AG10803 (cell line): ENCODE results near the gene SLX4.

ENCODE experiments used
- DNase-seq: peaks from one replicate; pipeline ENCODE4 v3.0.0; 2010; ENCODE audit warnings: low read depth
- H3K4me3 ChIP-seq: 2 replicates; pipeline ENCODE4 v1.5.1; 2011; ENCODE audit warnings: mild to moderate bottlenecking, low read length, control low read depth
- TF ChIP-seq, protein P1 (sequence below): conservative IDR thresholded peaks from 2 replicates; pipeline ENCODE4 v1.5.1; 2011; ENCODE audit warnings: mild to moderate bottlenecking, low read length, control low read depth, inconsistent platforms

SLX4 gene

DNA sequence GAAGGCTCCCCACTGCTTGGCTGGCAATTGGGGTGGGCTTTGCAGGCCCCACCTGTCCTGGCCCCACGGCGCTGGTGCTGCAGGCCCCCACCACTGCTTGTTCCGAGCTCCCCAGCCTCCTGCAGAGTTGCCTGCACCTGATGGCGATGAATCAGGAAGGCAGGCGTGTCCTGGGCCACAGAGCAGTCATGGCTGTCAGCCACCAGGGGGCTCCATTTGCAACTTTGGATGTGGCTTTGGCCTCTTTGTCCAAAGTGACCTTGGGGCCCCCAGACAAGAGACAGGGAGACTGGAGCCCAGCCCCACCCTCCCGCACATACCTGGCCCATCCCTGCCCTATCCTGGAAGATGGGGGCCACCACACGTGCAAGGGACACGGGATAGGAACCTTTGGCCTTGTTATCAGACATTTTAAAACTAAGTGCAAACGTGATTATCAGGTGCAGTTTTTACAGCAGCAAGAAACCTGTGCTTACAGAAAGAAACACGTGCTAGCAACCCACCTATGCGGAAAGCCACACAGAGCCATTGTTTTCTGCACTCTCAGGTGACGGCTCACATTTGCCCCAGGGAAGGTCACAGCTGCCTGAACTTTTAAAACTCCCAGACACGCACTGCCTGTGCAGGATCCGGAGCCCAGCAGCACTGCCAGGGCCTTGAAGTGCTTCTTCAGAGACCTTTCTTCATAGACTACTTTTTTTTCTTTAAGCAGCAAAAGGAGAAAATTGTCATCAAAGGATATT lies 43.0 kb upstream of the SLX4 start, which contains the start of gene DNASE1:
Gene DNASE1 (plus strand): TSS at position 443 of the 743 bp plus-strand sequence. CDS start 683 bp downstream, outside the sequence.
- TF ChIP-seq, protein P1, sequence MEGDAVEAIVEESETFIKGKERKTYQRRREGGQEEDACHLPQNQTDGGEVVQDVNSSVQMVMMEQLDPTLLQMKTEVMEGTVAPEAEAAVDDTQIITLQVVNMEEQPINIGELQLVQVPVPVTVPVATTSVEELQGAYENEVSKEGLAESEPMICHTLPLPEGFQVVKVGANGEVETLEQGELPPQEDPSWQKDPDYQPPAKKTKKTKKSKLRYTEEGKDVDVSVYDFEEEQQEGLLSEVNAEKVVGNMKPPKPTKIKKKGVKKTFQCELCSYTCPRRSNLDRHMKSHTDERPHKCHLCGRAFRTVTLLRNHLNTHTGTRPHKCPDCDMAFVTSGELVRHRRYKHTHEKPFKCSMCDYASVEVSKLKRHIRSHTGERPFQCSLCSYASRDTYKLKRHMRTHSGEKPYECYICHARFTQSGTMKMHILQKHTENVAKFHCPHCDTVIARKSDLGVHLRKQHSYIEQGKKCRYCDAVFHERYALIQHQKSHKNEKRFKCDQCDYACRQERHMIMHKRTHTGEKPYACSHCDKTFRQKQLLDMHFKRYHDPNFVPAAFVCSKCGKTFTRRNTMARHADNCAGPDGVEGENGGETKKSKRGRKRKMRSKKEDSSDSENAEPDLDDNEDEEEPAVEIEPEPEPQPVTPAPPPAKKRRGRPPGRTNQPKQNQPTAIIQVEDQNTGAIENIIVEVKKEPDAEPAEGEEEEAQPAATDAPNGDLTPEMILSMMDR, result peak; percentile 69
- peak; percentile 54 for DNase-seq
- no peak within 1 kb of the TSS for H3K4me3 ChIP-seq

GRCh38 chr16:3652373-3653195 lies 41.2 kb upstream of the SLX4 start:
- TF ChIP-seq, protein P1, result no peak
- no peak overlapping the region for H3K4me3 ChIP-seq
- DNase-seq, result no peak

GRCh38 chr16:3651461-3652372 lies 40.3 kb upstream of the SLX4 start:
- no peak overlapping the region for H3K4me3 ChIP-seq
- TF ChIP-seq, protein P1, result no peak
- no peak for DNase-seq

GRCh38 chr16:3650631-3651265 lies 39.3 kb upstream of the SLX4 start:
- TF ChIP-seq, protein P1, result no peak
- DNase-seq, result no peak
- H3K4me3 ChIP-seq, result no peak overlapping the region

DNA sequence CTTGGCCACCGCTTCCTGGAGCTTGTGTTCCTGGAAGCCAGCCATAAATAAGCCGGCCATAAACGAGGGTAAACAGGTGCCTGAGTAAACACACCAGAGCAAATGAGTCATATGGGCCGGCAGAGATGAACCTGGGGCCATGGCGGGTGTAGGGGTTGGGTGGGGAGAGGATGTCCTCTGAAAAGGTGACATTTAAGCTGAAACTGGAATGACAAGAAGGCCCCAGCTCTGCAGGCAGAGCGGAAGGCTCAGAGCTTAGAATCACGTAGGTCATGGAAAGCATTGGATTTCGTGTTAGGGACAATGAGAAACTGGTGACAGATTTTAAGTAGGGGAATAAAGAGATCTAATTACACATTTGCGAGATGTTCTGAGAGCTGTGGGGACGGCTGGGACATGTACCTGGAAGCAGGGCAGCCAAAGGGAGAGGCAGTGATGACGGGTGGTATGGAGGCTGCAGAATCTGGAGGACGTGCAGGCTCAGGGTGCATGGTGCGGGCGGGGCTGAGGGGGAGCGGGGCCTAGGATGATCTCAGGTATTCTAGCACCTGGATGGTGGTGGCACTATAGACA lies 35.0 kb upstream of the SLX4 start:
- H3K4me3 ChIP-seq, result no peak overlapping the region
- TF ChIP-seq, protein P1, result no peak
- no peak for DNase-seq
